ENCODE results near the gene MYO1C.
A peak's percentile ranks its signal among the peaks of the same experiment; 100 is the strongest.
"Not testable (repeated sequence)": the region's sequence is repeated elsewhere in the genome, so short reads cannot be mapped to it uniquely, and the experiment has no call there.

MYO1C gene

DNA sequence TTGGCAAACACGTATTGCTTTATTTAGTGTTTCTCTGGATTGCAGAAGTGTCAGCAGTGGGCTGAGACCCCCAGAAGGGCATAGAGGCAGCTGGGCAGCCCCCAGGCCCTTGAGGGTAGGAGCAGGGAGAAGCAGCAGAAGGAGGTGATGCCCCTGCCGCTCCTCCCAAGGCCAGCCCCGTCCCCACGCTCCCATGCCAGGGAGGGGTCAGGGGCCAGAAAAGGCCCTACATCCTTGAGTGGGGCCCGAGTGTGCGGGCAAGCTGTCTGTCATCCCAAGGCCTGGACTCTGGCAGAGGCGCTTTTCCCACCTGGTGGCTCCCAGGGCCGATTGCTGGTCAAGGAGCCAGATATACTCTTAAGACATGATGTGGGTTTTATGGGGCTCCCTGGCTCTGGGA lies 28.3 kb downstream of the MYO1C start:
- DNase-seq (ENCODE audit: low read depth) = no peak

DNA sequence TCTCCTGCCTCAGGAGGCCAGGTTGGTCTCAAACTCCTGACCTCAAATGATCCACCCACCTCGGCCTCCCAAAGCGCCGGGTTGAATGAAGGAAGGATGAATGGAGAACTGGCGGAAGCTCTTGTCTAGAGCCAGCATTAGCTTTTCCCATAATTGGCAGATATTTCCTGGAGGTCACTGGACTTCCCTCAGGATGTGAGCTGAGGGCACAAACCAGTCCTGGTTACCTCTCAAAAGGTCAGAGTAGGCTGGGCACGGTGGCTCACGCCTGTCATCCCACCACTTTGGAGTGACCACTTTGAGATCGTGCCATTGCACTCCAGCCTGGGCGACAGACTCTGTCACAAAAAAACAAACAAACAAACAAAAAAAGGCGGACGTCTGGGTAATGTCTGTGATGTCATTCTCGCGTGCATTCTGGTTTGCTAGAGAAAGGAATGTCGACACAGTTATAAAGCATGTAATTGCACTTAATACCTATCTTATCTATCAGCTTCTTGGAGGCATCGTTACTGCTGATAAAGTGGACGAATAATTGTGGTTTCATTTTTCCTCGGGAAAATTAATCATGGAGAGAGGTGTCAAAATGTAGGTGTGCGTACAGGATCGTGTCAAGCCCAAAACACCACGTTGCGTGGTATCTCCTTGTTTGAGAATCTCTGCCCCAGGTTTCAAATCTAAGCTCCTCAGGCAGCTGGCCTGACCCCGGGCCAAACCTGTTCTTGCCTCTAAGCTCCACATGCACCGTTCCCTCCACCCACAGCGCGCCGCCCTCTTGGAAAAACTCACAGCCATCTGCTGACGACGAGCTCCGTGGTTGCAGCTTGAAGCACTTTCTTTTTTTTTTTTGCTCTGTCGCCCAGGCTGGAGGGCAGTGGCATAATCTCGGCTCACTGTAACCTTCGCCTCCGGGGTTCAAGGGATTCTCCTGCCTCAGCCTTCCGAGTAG lies 30.0 kb downstream of the MYO1C start:
- DNase-seq (ENCODE audit: low read depth) = no peak

DNA sequence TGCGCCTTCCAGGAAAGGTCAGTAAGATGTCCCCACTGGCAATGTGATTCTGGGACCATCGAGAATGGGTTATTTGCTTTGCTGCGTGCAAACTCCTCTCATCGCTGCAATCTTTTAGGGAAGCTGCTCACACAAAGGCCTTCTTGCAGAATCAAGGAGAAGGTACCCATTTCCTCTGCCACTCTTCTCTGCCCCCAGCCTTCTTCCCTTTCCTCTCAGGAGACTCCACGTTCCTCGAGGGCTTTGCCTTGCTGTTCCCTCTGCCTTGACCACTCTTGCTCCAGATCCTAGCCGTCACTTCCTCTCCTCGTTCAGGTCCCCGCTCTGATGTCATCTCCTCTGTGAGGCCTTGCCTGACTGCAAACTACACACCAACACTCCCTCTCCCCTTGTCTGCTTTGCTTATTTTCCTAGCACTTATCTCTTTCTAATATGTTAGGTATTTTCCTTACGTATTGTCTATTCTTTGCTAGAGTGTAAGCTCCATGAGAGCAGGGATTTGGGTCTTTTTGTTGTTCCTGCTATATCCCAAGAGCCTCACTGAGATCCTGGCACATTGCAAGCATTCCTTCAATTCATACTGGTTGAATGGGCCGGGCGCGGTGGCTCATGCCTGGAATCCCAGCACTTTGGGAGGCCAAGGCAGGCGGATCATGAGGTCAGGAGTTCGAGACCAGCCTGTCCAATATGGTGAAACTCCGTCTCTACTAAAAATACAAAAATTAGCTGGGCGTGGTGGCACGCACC lies 31.1 kb downstream of the MYO1C start:
- DNase-seq (ENCODE audit: low read depth) = no peak

DNA sequence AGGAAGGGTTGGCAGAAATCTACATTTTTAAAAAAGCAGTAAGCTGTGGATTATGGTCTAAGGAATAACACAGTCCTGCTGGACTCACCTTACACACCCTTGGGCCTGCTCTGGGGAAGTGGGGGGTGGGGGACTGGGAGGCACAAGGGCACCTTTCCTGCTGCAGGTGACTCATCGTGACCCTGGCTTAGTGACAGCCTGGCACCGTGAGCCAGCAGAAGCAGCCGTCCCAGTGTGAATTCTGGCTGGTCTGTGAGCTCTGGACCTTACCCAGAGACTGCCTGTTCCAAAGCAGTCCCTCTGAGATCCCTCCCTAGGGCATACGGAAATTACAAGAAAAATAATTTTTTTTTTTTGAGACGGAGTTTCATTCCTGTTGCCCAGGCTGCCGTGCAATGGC lies 32.3 kb downstream of the MYO1C start:
- DNase-seq (ENCODE audit: low read depth) = no peak

DNA sequence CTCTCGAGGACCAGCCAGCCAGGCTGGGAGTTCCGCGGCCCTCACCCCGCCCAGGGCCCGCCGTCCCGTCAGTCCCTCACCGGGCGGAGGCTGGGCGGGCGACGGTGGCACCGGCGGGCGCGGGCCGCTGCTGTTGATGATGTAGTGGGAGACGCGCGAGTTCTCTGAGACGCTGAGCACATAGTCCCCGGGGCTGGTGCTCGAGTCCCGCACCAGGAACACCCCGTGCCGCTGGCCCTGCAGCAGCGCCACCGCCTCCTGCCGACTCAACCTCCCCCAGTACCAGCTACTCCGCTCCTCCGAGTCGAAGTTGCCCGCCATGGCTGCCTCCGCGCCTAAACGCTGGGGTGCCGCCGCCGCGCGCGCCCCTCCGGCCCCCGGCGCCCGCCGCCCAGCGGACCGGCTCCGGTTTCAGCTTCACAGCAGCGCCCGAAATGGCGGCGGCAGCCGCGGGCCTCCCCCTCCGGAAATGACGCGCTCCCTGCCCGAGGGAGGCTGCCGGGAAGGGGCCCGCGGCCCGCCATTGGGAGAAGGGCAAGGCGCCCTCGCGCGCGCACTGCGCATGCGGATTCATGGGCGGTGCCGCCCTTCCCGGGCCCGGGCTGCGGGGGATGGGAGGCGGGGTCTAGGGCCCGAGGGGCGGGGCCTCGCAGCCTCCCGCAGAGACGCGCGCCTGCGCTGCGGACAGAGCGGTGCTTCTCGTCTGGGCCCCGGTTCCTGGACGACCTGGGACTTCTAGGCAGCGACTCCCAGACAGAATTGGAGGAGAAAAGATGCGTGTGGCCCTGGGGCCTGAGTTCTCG lies 36.5 kb downstream of the MYO1C start, which contains the start of gene CRK:
Gene CRK, minus strand, starts transcription at position 436 of the 803 bp plus-strand sequence. Its CDS starts 115 bp downstream, at position 321.
- DNase-seq (ENCODE audit: low read depth) = peak; percentile 98

DNA sequence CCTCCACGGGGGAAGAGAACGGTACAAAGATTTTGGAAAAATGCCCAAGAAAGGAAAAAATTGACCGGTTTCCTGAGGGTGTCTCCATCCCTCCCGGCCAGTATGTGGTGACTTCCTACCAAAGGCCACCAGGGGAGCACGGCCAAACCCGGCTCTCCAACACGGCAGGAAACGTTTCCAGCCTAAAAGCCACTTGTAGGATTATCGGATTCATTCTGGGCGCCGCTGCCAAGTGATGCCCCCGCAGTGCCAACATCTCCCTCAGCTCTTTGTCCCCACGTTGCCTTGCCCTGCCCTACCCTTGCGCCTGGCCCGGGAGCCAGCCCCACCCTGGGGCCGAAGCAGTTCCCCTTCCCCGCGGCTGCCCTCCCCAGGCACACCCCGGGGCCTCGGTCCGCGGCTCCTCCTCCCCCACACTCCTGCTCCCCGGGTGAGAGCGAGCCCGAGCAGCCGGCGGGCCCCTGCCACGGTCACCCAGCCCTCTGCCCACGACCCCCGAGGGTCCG lies 37.1 kb downstream of the MYO1C start:
- peak; percentile 19 for DNase-seq (ENCODE audit: low read depth)

DNA sequence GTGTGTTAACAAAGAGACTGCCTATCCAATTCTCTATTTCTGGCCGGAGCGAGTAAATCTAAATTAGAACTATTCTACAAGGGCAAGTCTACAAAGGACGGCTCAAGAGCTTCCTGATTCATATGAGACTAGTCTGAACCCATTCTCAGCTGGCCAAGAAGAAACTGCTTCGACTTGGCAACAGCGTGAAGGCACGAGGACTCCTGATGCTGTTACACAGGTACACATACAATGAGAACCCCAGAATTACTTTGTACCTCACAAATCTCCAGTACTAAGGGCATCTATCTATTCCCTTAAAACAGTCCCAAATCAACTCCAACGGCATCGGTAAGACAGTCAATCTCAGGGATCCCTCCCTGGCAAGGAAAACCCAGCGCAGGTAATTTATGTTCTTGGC lies 37.9 kb downstream of the MYO1C start:
- DNase-seq (ENCODE audit: low read depth) = no peak

DNA sequence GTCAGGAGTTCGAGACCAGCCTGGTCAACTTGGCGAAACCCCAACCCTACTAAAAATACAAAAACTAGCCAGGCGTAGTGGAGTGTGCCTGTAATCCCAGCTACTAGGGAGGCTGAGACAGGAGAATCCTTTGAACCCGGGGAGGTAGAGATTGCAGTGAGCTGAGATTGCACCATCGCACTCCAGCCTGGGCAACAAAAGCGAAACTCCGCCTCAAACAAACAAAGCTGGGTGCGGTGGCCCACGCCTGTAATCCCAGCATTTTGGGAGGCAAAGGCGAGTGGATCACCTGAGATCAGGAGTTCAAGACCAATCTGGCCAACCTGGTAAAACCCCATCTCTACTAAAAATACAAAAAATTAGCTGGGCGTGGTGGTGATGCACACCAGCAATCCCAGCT lies 38.8 kb downstream of the MYO1C start:
- not testable (repeated sequence) for DNase-seq (ENCODE audit: low read depth)

DNA sequence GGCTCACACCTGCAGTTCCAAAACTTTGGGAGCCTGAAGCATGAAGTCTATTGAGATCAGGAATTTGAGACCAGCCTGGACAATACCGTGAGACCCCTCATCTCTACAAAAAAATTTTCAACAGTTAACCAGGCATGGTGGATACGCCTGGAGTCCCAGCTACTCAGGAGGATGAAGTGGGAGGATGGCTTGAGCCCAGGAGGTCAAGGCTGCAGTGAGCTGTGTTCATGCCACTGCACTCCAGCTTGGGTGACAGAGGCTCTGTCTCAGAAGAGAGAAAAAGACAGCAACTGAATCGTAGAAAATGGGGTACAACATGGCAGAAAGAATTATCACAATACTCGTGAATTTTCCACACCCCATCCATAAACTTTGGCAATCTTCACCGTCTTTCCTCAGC lies 39.6 kb downstream of the MYO1C start:
- DNase-seq (ENCODE audit: low read depth) = no peak

DNA sequence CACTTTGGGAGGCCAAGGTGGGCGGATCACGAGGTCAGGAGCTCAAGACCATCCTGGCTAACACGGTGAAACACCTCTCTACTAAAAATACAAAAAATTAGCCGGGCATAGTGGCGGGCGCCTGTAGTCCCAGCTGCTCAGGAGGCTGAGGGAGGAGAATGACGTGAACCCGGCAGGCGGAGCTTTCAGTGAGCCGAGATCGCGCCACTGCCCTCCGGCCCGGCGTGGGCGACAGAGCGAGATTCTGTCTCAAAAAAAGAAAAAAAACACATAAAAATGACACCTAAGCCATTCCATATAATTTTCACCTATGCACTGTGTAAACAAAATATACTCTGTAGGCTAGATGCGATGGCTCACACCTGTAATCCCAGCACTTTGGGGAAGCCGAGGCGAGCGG lies 42.2 kb downstream of the MYO1C start:
- not testable (repeated sequence) for DNase-seq (ENCODE audit: low read depth)

DNA sequence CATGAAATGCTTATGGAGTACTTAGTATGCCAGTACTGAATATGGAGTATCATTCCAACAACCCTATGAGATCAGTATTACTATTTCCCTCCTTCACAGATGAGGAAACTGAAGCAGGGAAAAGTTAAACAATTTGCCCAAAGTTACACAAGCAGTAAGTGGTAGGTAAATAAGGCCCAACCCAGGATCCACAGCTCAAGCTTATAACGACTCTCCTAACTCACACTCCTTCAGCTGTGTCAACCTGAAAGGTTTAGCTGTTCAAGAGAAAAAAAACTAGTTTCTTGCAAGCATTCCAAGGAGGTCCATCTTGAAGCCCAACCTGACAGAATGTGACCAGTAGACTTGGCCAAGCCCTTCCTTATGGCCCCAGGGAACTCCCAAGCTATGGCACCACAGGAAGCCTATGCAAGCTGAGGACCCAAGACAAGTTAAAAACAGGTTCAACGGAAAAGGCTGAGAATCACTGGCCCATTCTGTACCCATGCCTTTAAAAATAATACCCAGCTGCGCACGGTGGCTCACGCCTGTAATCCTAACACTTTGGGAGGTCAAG lies 43.0 kb downstream of the MYO1C start:
- no peak for DNase-seq (ENCODE audit: low read depth)

DNA sequence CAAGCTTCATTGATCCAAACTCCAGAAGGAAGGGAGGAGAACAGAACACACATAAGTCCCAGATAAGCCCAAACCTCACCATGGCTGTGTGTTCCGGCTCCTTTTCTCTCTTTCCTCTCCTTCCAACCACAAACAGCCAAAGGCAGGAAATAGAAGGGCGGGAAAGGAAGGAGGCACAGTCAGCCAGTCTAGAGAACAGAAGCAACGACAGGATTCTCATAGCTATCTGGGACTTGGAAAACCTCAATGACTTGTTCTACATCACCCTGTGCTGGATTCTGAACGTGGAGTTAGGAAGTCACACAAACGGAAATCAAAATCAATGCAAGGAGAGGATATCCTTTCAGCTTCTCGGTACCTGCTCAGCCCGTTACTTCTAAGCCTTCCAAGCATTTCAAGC lies 45.4 kb downstream of the MYO1C start:
- no peak for DNase-seq (ENCODE audit: low read depth)

DNA sequence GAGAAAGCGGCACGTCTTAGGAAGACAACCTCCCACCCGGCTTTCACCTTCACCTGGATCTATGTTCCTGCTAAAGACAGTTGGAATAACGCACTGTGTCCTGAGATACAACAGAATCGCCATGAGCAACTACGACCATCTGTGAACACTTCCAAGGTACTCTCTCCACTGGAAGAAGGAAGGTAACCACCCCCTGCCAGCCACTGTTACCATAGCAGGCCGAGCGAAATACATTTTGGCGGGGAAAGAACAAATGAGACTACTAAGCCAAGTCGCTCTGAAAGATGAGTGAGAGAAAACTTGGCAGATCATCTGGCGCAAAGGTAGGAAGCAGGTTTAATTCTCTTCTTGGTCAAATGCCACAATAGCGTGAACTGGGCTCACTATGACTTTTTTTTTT lies 46.3 kb downstream of the MYO1C start:
- DNase-seq (ENCODE audit: low read depth) = no peak

DNA sequence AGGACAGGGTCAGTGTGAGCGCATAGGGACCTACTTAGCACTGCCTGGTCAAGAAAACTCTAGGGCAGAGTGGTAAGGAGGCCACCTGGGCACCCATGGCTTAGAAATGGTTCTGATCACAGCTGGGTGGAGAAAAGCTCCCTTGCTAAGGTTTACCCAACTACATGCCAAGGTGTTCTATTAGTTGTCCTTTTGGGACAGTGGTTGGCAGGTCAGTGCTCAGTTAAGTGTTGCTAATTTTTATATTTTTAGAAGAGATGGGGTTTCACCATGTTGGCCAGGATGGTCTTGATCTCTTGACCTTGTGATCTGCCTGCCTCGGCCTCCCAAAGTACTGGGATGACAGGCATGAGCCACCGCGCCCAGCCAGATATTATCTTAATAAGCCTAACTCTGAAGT lies 46.8 kb downstream of the MYO1C start:
- not testable (repeated sequence) for DNase-seq (ENCODE audit: low read depth)

DNA sequence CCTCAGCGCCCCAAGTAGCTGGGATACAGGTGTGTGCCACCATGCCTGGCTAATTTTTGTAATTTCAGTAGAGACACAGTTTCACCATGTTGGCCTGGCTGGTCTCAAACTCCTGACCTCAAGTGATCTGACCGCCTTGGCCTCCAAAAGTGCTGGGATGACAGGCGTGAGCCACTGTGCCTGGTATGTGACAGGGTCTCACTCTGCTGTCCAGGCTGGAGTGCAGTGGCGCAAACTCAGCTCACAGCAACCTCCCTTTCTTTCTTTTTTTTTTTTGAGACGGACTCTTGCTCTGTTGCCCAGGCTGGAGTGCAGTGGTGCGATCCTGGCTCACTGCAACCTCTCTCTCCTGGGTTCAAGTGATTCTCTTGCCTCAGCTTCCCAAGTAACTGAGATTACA lies 49.8 kb downstream of the MYO1C start:
- not testable (repeated sequence) for DNase-seq (ENCODE audit: low read depth)

DNA sequence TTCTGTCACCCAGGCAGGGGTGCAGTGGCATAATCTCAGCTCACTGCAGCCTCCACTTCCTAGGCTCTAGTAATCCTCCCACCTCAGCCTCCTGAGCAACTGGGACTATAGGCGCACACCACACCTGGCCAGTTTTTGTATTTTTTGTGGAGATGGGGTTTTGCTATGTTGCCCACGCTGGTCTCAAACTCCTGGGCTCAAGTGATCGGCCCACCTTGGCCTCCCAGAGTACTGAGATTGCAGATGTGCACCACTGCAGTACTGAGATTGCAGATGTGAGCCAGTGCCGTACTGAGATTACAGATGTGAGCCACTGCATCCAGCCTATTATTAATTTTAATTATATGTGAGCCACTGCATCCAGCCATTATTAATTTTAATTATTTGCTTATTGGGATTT lies 50.3 kb downstream of the MYO1C start:
- no peak for DNase-seq (ENCODE audit: low read depth)

DNA sequence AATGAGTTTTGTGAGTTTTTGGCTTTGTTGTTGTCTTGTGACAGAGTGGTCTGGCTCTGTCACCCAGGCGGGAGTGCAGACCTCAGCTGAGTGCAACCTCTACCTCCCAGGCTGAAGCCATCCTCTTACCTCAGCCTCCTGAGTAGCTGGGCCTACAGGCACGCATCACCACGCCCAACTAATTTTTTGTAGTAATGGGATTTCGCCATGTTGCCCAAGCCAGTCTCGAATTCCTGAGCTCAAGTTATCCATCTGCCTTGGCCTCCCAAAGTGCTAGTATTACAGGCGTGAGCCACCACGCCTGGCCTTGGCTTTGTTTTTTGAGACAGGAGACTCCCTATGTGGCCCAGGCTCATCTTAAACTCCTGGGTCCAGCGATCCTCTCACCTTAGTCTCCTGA lies 51.6 kb downstream of the MYO1C start:
- DNase-seq (ENCODE audit: low read depth) = no peak

DNA sequence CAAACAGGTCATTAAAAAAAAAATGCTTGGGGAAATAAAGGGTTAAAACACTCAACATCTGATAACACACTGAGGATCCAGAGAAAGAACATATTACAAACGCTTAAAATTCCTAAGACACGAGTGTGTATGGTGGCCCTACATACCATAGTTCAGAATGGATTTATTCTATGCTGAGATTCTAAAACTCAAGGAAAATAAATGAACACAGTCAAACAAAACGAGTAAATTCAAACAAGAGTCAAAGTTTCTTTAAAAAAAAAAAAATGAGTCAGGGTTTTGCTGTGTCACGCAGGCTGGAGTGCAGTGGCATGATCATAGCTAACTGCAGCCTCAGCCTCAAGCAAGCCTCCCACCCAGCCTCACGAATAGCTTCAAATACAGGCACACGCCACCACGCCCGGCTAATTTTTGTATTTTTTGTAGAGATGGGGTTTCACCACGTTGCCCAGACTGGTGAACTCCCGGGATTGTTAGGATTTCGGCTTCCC lies 53.8 kb downstream of the MYO1C start:
- no peak for DNase-seq (ENCODE audit: low read depth)

DNA sequence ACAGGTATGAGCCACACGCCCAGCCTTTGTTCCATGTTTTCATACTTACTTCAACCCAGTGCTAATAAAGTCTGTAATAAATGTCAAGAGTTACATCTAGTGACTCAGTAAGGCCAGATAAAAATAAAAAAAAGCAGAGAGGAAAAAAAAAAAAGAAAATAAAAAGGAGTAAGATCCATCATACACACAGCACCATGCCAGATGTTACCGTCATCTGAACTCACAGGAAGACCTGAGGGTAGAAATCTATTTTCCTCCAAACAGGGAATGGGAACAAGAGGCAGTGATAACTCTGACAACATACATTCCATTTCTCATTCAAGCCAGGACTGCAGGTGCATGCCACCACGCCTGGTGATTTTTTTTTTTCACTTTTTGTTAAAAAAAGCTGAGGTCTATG lies 57.2 kb downstream of the MYO1C start:
- DNase-seq (ENCODE audit: low read depth) = no peak

DNA sequence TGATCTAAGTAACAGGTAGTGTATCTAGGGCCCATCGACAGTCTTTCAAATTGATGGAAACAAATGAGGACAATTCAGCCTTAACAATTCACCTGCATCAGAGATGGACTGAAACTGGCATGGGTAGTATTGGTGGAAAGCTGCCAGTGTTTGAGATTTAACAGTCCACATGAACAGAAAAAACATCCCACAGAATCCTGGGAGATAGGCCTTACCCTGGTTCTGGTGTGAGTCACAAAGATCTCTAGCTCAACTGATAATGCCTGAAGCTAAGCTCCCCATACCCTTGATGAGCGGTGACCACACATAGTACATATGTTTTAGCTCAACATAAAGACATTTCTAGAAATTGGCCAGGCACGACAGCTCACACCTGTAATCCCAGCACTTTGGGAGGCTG lies 58.3 kb downstream of the MYO1C start:
- DNase-seq (ENCODE audit: low read depth) = no peak

DNA sequence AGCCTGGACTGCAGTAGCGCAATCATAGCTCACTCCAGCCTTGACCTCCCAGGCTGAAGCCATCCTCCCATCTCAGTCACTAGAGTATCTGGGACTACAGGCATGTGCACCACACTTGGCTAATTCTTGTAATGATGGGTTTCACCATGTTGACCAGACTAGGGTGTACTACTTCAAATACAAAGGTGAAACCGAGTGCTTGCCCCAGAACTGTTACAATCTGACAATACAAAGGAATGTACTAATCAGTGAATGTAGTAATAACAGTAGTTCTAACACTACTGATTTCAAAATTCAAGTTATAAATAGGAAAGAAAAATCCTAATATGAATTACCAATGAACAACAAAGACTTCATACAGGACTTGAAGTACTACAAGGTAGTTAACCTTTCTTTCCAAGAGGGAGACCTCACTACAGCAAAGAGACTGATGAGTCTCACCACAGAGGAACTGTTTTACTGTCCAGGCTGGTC lies 60.8 kb downstream of the MYO1C start:
- DNase-seq (ENCODE audit: low read depth) = no peak

All from activated T-cell treated with anti-CD3 and anti-CD28 coated beads for 1 hour (primary cell).